G401.6 (cell line): ENCODE data around the gene RIN3.

Experiments used
- FAIRE-seq: peaks from 2 replicates; lab custom pipeline; 2012; peaks lifted over from hg19 to GRCh38; lab: Jason Lieb, UNC

The RIN3 gene

DNA sequence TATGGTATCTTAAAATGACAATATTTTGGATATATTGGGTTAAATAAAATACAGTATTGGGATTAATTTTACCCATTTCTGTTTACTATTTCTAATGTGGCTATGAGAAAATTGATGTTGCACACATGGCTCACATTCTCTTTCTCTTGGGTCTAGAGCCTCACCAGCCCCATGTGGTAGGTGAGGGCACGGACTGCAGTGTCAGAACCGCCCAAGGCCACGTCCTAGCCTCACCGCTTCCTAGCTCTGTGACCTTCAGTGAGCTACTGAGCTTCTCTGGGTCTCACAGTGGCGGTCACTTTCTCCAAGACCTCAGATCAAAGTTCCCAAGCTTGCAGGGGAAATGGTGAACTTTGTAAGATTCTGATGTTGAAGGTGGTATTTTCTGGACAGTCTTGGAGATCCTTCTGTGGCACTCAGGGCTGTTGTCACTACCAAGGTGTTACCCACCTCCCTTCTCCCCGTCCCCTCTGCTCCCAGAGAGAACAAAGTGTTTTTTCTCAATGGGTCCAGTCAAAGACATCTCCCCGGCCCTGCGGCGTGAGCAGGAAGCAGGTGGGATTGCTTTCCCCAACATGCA, 87.6 kb downstream of the RIN3 start:
- FAIRE-seq, result no peak

DNA sequence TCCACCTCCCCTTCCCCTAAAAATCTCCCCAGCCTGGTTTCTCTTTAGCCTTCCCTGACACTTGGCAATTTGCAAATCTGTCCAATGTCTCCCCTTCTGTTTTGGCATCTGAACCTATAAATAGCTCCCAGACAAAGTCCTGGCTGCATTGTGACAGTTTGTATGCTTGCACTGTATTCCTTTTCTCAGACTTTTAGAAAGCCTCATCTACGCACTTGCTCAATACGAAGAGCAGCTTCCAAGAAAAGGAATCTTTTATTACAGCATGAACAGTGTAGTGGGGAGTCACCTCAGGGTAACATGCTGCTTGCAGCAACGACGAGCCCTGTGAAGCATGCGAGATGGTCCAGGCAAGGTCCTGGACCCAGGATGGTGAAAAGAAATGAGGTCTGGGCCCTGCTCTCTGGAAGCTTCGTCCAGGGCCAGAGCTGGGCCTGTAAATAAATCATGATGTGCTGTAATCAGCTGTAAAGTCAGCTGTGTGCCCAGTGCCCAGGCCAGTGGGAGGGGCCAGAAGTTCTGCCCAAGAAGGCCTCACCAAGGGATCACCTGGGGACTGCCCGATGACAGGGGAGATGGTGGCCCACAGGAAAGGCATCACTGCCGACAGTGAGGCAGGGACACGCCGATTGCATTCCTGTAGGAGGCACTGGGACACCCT, 88.3 kb downstream of the RIN3 start:
- FAIRE-seq, result no peak

DNA sequence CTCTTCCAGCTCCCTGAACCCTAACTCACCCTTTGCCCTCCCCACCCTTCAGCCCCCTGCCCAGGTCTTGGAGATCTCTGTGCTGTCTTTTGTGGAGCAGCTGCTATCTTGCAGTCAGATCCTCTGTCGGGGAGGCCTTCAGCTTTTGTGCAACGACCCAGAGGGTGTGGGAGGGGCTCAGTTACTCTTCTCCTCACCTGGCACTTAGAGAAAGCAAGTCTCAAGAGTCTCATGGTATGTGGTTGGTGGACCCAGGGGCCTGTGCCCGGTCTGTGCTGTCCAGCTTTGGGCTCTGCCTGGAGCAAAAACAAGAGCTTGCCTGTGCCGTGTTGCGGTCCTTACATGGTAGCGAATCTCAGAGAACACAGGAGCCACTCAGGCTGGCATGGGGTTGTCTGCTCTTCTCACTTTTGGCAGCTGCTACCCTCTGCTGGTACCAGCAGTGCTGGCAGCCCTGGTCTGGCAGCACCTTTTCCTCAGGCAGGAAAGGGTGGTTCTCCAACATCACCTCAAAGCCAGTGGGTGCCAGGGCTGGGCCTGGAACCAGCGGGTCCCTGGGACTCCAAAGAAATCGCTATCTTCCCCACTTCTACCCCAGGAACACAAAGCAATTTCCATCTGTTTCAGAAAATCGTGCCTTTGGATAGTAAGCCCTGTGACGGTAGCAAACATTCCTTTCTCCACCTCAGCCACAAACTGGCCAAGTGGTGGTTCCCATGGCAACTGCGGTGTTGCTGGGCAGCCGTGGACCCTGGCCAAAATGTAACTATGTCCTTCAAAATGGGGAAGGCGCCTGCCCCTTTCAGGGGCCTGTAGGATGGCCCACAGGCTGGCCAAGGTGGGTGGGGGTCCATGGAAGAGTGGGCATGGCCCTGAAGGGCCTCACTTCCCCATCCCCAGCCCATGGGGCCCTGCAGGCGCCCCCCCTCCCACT, 90.0 kb downstream of the RIN3 start:
- no peak for FAIRE-seq

DNA sequence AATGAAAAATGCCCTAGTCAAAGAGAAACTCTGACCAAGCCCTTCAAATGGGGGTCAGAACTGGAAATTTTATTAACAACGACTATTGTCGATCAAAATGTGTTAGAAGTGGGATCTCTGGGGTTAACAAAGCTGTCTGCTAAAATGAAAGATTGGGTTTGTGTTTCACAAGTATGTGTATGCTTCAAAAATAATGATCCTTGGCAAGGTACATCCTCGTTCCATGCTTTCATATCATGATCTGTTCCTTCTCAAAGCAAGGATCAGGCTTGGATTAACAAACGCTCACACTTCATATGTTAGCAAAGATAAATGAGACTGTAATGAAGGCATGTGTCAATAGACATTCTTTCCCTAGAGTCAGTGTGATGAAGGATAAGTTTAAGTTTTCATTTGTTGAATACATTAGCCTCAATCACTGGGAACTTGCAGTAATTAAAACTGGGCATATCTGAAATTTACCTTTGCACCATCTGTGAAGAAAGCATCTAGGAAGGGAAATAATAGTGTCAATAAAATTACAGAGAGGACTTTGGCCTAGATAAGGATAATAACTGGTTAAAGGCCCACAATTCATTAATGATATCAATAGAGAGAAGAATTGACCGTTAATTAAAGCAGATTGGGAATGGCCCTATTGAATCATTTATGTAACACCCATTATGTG, 91.8 kb downstream of the RIN3 start:
- FAIRE-seq, result no peak

DNA sequence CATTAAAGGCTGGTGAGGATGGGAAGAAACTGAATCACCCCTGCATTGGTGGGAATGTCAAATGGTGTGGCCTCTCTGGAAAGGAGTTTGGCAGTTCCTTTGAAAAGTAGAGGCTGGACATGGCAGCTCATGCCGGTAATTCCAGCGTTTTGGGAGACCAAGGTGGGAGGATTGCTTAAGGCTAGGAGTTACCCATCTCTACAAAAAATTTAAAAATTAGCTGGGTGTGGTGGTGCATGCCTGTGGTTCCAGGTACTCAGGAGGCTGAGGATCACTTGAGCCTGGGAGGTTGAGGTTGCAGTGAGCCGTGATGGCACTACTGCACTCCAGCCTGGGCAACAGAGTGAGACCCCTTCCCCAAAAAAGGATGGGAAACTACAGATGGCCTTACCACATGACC, 93.7 kb downstream of the RIN3 start:
- no peak for FAIRE-seq

DNA sequence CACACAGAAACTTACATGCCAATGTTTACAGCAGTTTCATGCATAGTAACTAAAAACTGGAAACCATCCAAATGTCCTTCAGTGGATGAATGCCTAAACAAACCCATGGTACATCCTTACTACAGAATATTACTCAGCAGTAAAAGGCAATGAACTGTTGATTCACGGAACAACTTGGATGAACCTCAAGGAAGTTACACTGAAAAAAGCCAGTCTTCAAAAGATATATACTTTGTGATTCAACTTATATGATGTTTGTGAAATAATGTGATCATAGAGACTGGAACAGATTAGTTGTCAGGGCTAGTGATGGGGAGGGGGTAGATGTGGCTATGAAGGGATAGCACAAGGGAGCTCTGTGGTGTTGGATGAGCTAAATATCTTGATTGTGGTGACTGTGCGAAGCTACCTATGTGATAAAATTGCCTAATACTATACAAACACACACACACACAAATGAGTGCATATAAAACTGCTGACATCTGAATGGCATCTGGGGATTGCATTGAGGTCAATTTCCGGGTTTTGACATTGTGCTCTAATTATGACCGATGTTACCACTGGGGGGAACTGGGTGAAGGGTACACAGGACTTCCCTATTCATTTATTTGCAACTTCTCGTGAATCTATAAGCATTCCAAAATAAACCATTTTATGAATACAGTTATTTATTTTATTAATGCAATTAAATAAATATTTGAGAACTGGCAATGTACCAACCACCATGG, 94.3 kb downstream of the RIN3 start:
- no peak for FAIRE-seq

DNA sequence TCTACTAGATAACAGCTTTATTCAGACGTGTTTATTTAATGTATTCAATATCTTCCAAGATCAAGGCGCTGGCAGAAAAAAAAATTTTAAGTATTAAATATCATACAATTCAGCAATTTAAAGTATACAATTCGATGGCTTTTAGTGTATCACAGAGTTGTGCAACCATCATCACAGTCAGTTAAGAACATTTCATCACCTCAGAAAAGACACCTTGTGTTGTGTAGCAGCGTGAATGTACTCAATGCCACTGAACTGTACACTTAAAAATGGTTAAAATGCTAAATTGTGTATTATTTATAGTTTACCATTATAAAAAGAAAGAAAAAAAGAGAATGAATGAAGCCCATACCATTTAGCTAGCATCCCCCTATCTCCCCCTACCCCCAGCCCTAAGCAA, 96.4 kb downstream of the RIN3 start:
- no peak for FAIRE-seq

DNA sequence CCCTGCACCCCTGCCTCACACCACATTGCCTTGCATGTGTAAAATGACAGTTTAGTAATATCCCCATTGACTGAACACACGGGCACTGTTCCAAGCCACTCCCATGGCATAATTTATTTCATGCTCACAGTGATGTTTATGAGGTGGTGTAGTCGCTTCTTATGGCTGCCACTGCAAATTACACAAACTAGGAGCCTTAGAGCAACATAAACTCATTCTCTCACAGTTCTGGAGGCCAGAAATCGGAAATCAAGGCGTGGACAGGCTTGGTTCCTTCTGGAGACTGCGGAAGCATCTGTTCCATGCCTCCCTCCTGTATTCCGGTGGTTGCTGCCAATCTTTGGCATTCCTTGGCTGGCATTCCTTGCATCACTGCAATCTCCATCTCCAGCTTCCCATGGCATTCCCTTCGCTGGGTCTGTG, 97.3 kb downstream of the RIN3 start:
- FAIRE-seq, result no peak

DNA sequence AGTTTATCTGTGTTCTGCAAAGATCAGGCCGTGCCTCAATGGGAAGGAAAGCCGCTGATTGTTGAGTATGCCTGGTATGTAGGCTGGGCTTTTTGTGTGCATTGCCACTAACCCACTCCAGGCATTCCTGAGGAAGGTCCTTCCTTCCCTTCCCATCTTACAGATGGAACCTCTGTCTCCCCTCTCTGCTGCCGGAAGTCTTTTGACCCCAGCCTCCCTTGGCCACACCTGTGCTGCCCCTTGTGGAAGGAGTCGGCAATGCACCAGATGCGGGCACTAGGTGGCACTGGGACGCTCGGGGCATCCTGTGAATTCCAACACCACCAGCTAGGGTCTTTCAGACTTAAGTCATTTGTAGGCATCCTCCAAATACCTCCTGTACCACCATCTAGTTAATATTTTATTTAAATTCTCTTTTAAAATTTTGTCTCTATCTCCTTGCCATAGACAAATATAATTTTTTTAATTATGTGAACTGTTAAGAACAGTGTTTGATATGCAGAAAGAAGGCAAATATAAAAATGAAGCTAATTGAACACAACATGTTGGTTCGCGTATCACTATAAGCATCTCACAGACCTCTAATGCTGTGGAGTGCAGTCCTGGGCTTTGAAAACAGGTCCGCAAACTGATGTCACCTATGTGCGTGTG, 99.6 kb downstream of the RIN3 start:
- no peak for FAIRE-seq

DNA sequence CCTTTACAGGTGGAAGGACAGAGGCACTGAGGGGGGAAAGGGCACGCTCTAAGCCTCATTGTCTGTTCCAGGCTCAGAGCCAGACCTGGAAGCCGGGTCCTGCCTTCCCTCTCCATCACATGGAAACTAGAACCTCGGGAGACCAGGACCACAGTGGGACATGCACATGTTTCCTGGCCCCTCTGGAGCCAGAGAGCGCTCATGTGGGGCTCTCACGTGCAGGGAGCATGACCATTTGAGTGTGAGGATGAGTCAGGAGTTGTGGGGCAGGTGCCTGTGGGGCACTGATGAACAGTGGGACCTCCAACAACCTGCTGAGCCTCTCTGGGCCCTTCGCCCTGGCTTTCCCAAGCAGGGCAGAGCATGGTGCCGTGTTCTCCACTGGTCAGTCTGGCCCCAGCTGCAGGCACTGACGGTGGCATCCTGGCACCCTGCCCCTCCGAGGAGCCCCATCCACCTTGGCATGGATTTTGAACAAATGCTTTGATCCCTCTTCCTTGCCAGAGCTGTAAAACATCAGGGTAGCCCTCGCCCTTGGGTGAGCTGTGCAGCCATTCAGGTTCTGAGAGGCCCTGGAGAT, 100.2 kb downstream of the RIN3 start:
- no peak for FAIRE-seq

DNA sequence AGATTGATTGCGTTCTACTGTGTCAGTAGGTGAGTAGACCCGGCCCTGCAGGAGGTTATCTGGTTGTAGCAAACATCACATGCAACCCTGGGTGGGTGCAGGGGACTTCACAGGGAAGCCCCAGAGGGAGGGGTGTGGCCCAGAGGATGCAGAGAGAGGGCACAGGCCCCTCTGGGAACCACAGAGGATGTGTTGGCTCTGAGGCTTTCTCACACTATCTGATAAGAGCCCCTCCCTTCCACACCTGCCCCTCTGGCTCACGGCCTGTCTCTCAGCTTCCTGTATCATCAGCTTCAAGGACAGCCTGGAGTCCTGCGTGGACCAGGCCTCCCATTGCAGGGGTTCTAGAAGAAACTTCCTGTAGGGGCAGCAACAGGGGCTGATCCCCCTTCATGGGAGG, 101.9 kb downstream of the RIN3 start:
- FAIRE-seq, result no peak

DNA sequence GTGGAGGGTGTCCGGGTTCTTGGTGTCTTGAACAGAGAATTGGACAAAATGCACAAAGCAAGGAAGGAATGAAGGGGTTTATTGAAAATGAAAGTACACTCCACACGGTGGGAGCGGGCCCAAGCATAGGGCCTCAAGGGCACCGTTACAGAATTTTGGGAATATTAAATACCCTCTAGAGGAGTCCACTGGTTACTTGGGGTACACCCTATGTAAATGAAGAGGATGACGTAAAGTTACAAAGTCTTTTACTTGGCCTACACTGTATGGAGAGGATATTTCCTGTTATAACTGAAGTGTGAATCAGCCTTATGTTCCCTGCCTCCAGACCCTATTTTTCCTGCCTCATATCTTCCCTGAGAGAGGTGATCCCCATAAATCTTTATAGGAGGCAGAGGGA, 102.6 kb downstream of the RIN3 start:
- no peak for FAIRE-seq

DNA sequence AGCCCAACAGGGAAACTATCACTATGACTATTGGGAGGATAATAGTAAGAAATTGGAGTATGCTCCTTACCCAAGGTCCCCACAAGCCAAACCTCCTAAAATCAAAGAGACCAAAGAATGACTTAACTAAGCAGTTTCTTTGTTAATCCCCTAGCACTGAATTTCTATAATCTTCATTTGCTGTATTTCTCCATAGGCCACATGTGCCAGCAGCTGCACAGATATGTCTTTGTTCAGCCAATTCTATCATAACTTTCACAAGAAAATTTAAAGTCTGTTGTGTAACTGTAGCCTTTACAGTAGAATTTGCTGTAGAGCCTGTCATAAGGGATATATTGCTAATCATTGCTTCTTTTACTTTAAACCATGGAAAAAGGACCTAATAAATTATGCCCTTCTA, 104.0 kb downstream of the RIN3 start:
- no peak for FAIRE-seq

DNA sequence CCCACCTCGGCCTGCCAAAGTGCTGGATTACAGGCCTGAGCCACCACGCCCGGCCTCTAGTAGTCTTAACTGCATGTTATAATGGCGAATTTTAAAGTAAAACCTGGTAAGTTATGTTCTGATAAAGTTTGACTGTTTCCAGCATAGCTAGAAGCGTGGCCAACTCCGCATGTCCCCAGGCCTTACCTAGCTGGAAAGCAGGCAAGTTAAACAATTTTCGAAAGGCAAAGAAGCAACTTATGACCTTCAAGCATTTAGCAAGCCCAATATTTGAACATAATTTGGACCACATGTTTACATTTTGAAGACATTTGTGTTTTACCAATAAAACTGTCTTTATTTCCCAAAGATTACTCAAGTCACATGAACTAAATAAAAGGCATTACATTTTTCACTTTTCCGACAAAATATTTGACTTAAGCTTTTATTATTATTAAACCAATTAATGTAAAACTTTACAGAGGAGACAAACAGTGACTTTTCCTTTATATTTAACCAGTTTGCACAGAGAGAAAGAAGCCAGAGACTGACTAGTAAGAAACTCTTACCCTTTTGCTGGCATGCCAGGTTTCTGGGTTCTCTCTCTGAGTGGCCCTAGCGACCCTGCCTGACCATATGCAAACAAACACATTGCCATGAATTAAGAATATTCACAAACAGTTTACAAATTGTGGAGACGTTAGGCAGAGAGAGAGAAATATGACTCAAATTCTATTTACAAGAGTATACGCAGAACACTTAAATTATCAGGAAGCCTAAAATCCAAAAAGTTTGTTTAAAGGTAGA, 106.3 kb downstream of the RIN3 start:
- FAIRE-seq, result no peak

DNA sequence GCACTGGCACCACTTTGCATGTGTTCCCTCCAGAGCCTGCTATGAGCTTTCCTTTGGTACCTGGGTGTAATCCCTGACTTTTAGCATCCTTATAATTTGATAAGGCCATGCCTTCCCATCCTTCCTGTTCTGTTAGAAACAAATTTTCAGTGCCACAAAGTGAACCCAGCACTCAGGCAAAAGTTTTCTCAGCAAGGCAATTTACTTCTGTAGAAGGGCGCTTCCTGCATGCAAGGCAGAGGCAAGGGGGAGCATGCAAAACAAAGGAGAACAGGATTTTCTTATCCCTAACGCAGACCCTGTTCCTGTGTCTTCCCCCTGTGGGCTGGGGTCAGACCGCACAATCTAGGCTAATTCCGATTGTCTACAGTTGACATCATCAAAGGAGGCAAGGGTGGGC, 108.7 kb downstream of the RIN3 start:
- no peak for FAIRE-seq

DNA sequence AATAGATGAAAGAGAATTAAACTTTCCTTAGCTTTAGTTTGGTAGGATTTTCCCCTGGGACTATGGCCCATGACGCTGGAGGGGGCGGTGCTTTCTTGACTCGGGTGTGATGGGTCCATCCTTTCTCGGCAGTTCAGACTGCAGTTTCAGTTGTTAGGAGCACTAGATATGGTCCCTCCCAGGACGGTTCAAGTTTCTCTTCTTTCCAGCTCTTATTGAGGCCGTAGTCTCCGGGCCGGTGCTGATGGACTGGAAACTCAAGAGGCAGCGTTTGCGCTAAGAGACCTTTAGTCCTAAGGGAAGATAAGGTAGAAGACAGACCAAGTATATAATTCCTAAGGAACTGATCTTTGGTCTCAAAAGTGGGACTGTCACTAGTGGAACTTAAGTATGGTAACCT, 111.2 kb downstream of the RIN3 start:
- no peak for FAIRE-seq

DNA sequence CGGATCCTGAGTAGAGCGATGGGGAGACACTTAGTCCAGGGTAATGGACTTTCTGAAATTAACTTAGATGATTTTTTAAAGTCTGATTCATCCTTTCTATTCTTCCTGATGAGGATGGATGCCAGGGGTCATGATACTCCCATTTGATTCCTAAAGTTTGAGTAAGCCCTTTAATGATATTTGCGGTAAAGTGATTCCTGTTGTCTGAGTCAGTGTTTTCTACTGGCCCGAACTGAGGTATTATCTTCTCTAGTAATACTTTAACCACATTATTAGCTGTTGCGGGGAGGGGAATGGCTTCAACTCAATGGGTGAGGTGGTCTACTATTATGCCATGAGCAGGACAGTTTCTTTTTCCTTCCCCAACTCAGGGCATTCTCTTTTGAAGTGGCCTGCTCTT, 111.6 kb downstream of the RIN3 start:
- FAIRE-seq, result no peak

DNA sequence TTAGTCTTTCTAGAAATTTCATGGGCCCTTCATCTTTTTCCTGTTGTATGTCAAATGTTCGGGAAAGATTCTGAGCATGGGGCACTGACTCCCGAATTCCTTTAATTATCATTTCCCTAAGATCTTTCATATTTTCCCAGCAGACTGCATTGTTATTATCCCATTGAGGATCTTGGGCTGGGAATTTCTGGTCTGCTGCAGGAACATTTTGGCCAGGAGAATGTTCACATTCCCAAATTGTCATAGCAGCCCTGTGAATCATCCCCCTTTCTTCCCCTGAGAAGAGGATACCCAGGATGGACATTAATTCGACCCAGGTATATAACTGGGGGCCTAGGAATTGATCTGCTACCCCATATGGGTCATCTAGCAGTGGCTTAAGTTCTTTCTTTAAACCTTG, 112.5 kb downstream of the RIN3 start:
- FAIRE-seq, result no peak

DNA sequence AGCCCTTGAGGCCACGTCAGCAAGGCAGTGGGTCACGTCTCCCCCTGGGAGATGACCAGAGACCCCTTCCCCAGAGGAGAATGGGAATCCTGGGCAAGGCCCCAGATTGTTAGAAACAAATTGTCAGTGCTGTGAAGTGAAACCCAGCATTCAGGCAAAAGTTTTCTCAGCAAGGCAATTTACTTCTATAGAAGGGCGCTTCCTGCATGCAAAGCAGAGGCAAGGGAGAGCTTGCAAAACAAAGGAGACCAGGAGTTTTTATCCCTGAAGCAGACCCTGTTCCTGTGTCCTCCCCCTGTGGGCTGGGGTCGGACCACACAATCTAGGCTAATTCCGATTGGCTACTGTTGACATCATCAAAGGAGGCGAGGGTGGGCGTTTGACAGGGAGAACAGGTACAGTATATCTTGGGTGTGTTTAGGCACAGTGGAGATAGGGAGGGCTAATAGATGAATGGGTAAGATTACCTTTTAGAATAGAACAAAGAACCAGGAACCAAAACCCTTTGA, 114.2 kb downstream of the RIN3 start:
- no peak for FAIRE-seq

DNA sequence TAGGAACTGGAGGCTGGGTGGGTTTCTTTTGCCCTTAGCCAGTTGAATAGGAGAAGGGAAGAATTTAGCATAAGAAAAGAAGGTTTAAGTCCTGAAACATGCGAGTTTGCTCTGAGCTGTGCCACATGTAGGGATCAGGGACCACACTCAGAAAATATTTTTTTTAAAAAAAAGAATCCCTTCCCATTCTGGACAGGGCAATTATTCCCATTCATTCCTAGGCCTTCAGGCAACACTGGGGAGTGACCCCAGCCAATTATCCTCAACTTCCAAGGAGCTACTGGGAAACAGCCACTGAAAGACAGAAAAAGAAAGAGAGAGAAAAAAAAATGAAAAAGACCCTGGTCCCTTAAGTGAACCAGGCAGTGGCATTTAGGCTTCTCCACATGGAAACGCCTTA, 115.1 kb downstream of the RIN3 start:
- no peak for FAIRE-seq
